ENCODE measurements around the gene FAAP100.

Gene FAAP100

GRCh38 chr17:81544281-81544974 is 7.7 kb downstream of the FAAP100 start:
- no peak for TF ChIP-seq SUZ12 (IDR thresholded peaks at IDR 0.05)
- no peak for TF ChIP-seq FOXK2 (IDR thresholded peaks at IDR 0.05)
- TF ChIP-seq CTBP1 (IDR thresholded peaks at IDR 0.05; ENCODE audit: borderline replicate concordance) = no peak
- TF ChIP-seq ZNF384 (IDR thresholded peaks at IDR 0.05) = no peak
- no peak for TF ChIP-seq FOXA1 (IDR thresholded peaks at IDR 0.05)
- TF ChIP-seq PKNOX1 (IDR thresholded peaks at IDR 0.05) = no peak
- TF ChIP-seq BHLHE40 (IDR thresholded peaks at IDR 0.05; ENCODE audit: borderline replicate concordance) = no peak
- no peak for TF ChIP-seq TARDBP (IDR thresholded peaks at IDR 0.05)
- TF ChIP-seq NFRKB (IDR thresholded peaks at IDR 0.05) = no peak
- ChIA-PET POLR2A (interaction anchor here (1.4 to 3.5 kb wide), 3 partner anchors 7 to 289 kb away, joined by 3 to 22 read pairs (median 4); partner anchors contain the start of gene FAAP100), CTCF (interaction anchor here (0.6 kb wide), 1 partner anchor 234 kb away, joined by 3 read pairs; no protein-coding TSS in a partner anchor)
- no peak for DNase-seq (ENCODE audit: extremely low spot score)

GRCh38 chr17:81543756-81544155 is 8.4 kb downstream of the FAAP100 start:
- ChIA-PET CTCF (interaction anchor here (0.6 kb wide), 1 partner anchor 35 kb away, joined by 5 read pairs; no protein-coding TSS in a partner anchor), POLR2A (interaction anchor here (1.4 to 3.5 kb wide), 2 partner anchors 8 to 289 kb away, joined by 3 to 22 read pairs; partner anchors contain the start of gene FAAP100)
- no peak for TF ChIP-seq FOXM1 (IDR thresholded peaks at IDR 0.05; ENCODE audit: borderline replicate concordance)
- no peak for TF ChIP-seq HDGF (IDR thresholded peaks at IDR 0.05; ENCODE audit: borderline replicate concordance)
- no peak for TF ChIP-seq CTBP1 (IDR thresholded peaks at IDR 0.05; ENCODE audit: borderline replicate concordance)
- no peak for TF ChIP-seq SUZ12 (IDR thresholded peaks at IDR 0.05)
- TF ChIP-seq L3MBTL2 (conservative IDR thresholded peaks at IDR 0.05) = no peak
- no peak for TF ChIP-seq FOXK2 (IDR thresholded peaks at IDR 0.05)
- TF ChIP-seq BHLHE40 (IDR thresholded peaks at IDR 0.05; ENCODE audit: borderline replicate concordance) = no peak
- TF ChIP-seq NFRKB (IDR thresholded peaks at IDR 0.05) = no peak
- no peak for TF ChIP-seq ZNF384 (IDR thresholded peaks at IDR 0.05)
- no peak for DNase-seq (ENCODE audit: extremely low spot score)

- POLR2A ChIA-PET = interaction anchor here (3.5 kb wide), 1 partner anchor 8 kb away, joined by 22 read pairs; the partner anchor contains the start of gene FAAP100
- CTCF ChIA-PET = interaction anchor here (0.6 kb wide), 1 partner anchor 35 kb away, joined by 5 read pairs; no protein-coding TSS in a partner anchor
- TF ChIP-seq SUZ12 (IDR thresholded peaks at IDR 0.05) = no peak
- TF ChIP-seq PKNOX1 (IDR thresholded peaks at IDR 0.05) = no peak
- TF ChIP-seq HDGF (IDR thresholded peaks at IDR 0.05; ENCODE audit: borderline replicate concordance) = no peak
- TF ChIP-seq CTBP1 (IDR thresholded peaks at IDR 0.05; ENCODE audit: borderline replicate concordance) = no peak
- TF ChIP-seq NFRKB (IDR thresholded peaks at IDR 0.05) = no peak
- TF ChIP-seq SP1 (IDR thresholded peaks at IDR 0.05) = no peak
- TF ChIP-seq ZNF384 (IDR thresholded peaks at IDR 0.05) = no peak
- TF ChIP-seq FOXM1 (IDR thresholded peaks at IDR 0.05; ENCODE audit: borderline replicate concordance) = no peak
- no peak for TF ChIP-seq TARDBP (IDR thresholded peaks at IDR 0.05)
- no peak for TF ChIP-seq L3MBTL2 (conservative IDR thresholded peaks at IDR 0.05)
- no peak for TF ChIP-seq BHLHE40 (IDR thresholded peaks at IDR 0.05; ENCODE audit: borderline replicate concordance)
- TF ChIP-seq FOXK2 (IDR thresholded peaks at IDR 0.05) = no peak
- DNase-seq (ENCODE audit: extremely low spot score) = no peak
Measured at GRCh38 chr17:81543339-81543675, 8.8 kb downstream of the FAAP100 start.

- TF ChIP-seq CTBP1 (IDR thresholded peaks at IDR 0.05; ENCODE audit: borderline replicate concordance) = no peak
- TF ChIP-seq SUZ12 (IDR thresholded peaks at IDR 0.05) = no peak
- TF ChIP-seq PKNOX1 (IDR thresholded peaks at IDR 0.05) = no peak
- TF ChIP-seq HDGF (IDR thresholded peaks at IDR 0.05; ENCODE audit: borderline replicate concordance) = no peak
- DNase-seq (ENCODE audit: extremely low spot score) = no peak
- POLR2A ChIA-PET = interaction anchor here (0.7 to 3.5 kb wide), 3 partner anchors 9 to 34 kb away, joined by 3 to 22 read pairs (median 3); partner anchors contain the start of gene FAAP100
- CTCF ChIA-PET = no interaction called here
Measured at GRCh38 chr17:81542431-81543338, 9.5 kb downstream of the FAAP100 start.

- TF ChIP-seq ELF4 (IDR thresholded peaks at IDR 0.05) = no peak
- TF ChIP-seq L3MBTL2 (conservative IDR thresholded peaks at IDR 0.05) = no peak
- TF ChIP-seq TARDBP (IDR thresholded peaks at IDR 0.05) = no peak
- ChIA-PET POLR2A (interaction anchor here (3.5 kb wide), 1 partner anchor 11 kb away, joined by 22 read pairs; the partner anchor contains the start of gene FAAP100), CTCF (no interaction called here)
- DNase-seq (ENCODE audit: extremely low spot score) = no peak
Measured at GRCh38 chr17:81541123-81541522, 11.0 kb downstream of the FAAP100 start.

- CTCF ChIA-PET = no interaction called here
- POLR2A ChIA-PET = interaction anchor here (1.0 kb wide), 1 partner anchor 12 kb away, joined by 5 read pairs; the partner anchor contains the start of gene FAAP100
- no peak for DNase-seq (ENCODE audit: extremely low spot score)
- no peak for TF ChIP-seq CTBP1 (IDR thresholded peaks at IDR 0.05; ENCODE audit: borderline replicate concordance)
- no peak for TF ChIP-seq ELF4 (IDR thresholded peaks at IDR 0.05)
- TF ChIP-seq FOXA1 (IDR thresholded peaks at IDR 0.05) = no peak
Measured at GRCh38 chr17:81540676-81541027, 11.5 kb downstream of the FAAP100 start.

Data from HEK293T (cell line).